Neural cell (in vitro differentiated cells): ENCODE data around the gene PLEKHS1. TPM values are rescaled to one million over a fixed set of nuclear protein-coding genes. Genes with fewer than 3 reads are reported as not detected.

Experiments used
- H2AFZ ChIP-seq: fragments of 200-600, 300-800 bp; sonication (generic), shearing (Covaris generic); 2 replicates; pipeline ENCODE4 v1.6.0; 2014; ENCODE audit warnings: low read depth, mild to moderate bottlenecking, antibody characterized with exemption, low read length, moderate library complexity
- H3F3A ChIP-seq: fragments of 200-600 bp; shearing (Covaris generic); 2 replicates; pipeline ENCODE4 v1.6.1; 2016; ENCODE audit warnings: mild to moderate bottlenecking, moderate library complexity, mixed read lengths, antibody characterized with exemption, low read length; ENCODE audit not compliant: insufficient read depth, poor library complexity, severe bottlenecking
- H3K27ac ChIP-seq: fragments of 200-600, 300-800 bp; sonication (generic), shearing (Covaris generic); 2 replicates; pipeline ENCODE4 v1.5.1; 2014; ENCODE audit warnings: mild to moderate bottlenecking, low read length, moderate library complexity
- H3K27me3 ChIP-seq: fragments of 300-800, 200-600 bp; sonication (generic), shearing (Covaris generic); 2 replicates; pipeline ENCODE4 v1.6.0; 2014; ENCODE audit warnings: mild to moderate bottlenecking, low read depth, low read length, moderate library complexity; ENCODE audit not compliant: insufficient read depth
- H3K36me3 ChIP-seq: fragments of 300-800, 200-600 bp; sonication (generic), shearing (Covaris generic); 2 replicates; pipeline ENCODE4 v1.5.1; 2014; ENCODE audit warnings: mild to moderate bottlenecking, antibody characterized with exemption, low read length, moderate library complexity; ENCODE audit not compliant: insufficient read depth
- H3K4me2 ChIP-seq: fragments of 300-800, 200-600 bp; sonication (generic), shearing (Covaris generic); 2 replicates; pipeline ENCODE4 v1.6.0; 2014; ENCODE audit warnings: mild to moderate bottlenecking, low read length
- H3K4me3 ChIP-seq: fragments of 300-800, 200-600 bp; sonication (generic), shearing (Covaris generic); 2 replicates; pipeline ENCODE4 v1.5.1; 2014; ENCODE audit warnings: mild to moderate bottlenecking, low read length, moderate library complexity
- H3K79me2 ChIP-seq: fragments of 200-600 bp; shearing (Covaris generic); replicated peaks from 2 replicates; pipeline ENCODE4 v1.6.0; 2014; ENCODE audit warnings: mild to moderate bottlenecking, low read length, moderate library complexity; ENCODE audit not compliant: insufficient read depth
- H3K9ac ChIP-seq: fragments of 300-800, 200-600 bp; sonication (generic), shearing (Covaris generic); 2 replicates; pipeline ENCODE4 v1.6.1; 2016; ENCODE audit warnings: mild to moderate bottlenecking, low read length, mixed read lengths
- H3K9me2 ChIP-seq: fragments of 200-600 bp; shearing (Covaris generic); 2 replicates; pipeline ENCODE4 v1.6.1; 2016; ENCODE audit warnings: mild to moderate bottlenecking, low read length, mixed read lengths; ENCODE audit not compliant: insufficient read depth
- H3K9me3 ChIP-seq: fragments of 200-600, 300-800 bp; sonication (generic), shearing (Covaris generic); 2 replicates; pipeline ENCODE4 v1.6.1; 2016; ENCODE audit warnings: mild to moderate bottlenecking, mixed run types, low read length, moderate library complexity, mixed read lengths
- H4K20me1 ChIP-seq: fragments of 200-600 bp; shearing (Covaris generic); 2 replicates; pipeline ENCODE4 v1.6.1; 2016; ENCODE audit warnings: mild to moderate bottlenecking, mixed run types; ENCODE audit not compliant: insufficient read depth
- EZH2 ChIP-seq: fragments of 200-600, 300-800 bp; shearing (Covaris generic), sonication (generic); IDR thresholded peaks from 2 replicates; pipeline ENCODE4 v1.6.1; 2014; ENCODE audit warnings: antibody characterized with exemption, low read length, borderline replicate concordance, mild to moderate bottlenecking; ENCODE audit not compliant: insufficient read depth, poor library complexity, severe bottlenecking
- MXI1 ChIP-seq: fragments of 450-650 bp; conservative IDR thresholded peaks from 2 replicates; pipeline ENCODE4 v1.6.1; 2014; ENCODE audit warnings: antibody characterized with exemption, mild to moderate bottlenecking; ENCODE audit not compliant: poor library complexity, severe bottlenecking
- POLR2AphosphoS5 ChIP-seq: IDR thresholded peaks from 2 replicates; pipeline ENCODE4 v1.6.1; 2012
- RAD21 ChIP-seq: fragments of 450-650 bp; conservative IDR thresholded peaks from 2 replicates; pipeline ENCODE4 v1.6.1; 2014; ENCODE audit warnings: antibody characterized with exemption, mild to moderate bottlenecking, moderate library complexity
- SMC3 ChIP-seq: fragments of 450-650 bp; conservative IDR thresholded peaks from 2 replicates; pipeline ENCODE4 v1.6.1; 2014; ENCODE audit warnings: antibody characterized with exemption, mild to moderate bottlenecking, moderate library complexity; ENCODE audit not compliant: poor library complexity
- TAF1 ChIP-seq: IDR thresholded peaks from 2 replicates; pipeline ENCODE4 v1.6.1; 2012; ENCODE audit warnings: low read depth
- polyA minus RNA-seq: library from RNA; depleted of rRNA, polyadenylated mRNA; stranded (reverse); fragments of >200 nt; gene quantifications from 2 replicates; pipeline ENCODE4 v1.2.3, GENCODE V29; 2014
- polyA plus RNA-seq: library from polyadenylated mRNA; depleted of rRNA; stranded (reverse); fragments of >200 nt; gene quantifications from 2 replicates; pipeline ENCODE4 v1.2.3, GENCODE V29; 2014
- TF ChIP-seq, protein P1 (sequence below): fragments of 450-650 bp; IDR thresholded peaks from 2 replicates; pipeline ENCODE4 v1.5.1; 2014; ENCODE audit warnings: antibody characterized with exemption, mild to moderate bottlenecking, moderate library complexity; ENCODE audit not compliant: poor library complexity, severe bottlenecking
- TF ChIP-seq, protein P2 (sequence below): IDR thresholded peaks from 2 replicates; pipeline ENCODE4 v1.6.1; 2012; ENCODE audit warnings: borderline replicate concordance

Gene PLEKHS1
- not detected in 2 replicates for polyA plus RNA-seq
- polyA minus RNA-seq = not detected in 2 replicates

DNA sequence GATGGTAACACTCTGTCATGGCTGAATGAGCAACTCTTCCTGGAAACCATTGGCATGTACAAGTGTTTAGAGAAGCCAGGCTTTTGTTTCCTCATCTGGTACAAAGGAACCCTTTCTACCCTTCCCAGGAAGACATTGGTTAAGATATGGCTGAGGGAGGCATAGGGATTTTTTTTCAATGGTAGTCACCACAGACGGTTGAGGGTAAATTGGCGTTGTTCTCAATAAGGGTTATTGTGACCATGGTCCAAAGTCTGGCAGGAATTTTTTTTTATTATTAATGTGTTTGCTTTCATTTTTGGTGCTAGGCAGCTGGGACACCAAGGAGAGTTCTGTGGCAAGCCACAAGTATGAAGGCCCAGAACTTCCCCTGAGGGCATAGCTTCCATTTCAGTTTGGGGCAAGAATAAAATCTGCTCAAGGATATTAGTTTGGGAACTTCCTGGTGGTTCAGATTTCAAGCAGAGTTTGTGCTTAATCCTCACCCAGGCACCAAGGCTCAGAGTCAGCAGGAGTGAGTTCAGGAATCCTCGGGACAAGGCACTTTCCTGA lies at the start of gene PLEKHS1:
TSS of gene PLEKHS1 (plus strand) at position 502 of the 552 bp plus-strand sequence. CDS start 3,596 bp downstream, outside the sequence.
- no peak within 1 kb of the TSS for H3K4me3 ChIP-seq
- H3K4me2 ChIP-seq = no peak within 1 kb of the TSS
- H3K9me3 ChIP-seq = no peaks in the 10 kb centered on the region
- no peaks in the 10 kb centered on the region for H3F3A ChIP-seq
- H3K79me2 ChIP-seq = no peaks in the 10 kb centered on the region
- no peaks in the 10 kb centered on the region for H3K9me2 ChIP-seq
- no peak within 1 kb of the TSS for H3K9ac ChIP-seq
- TF ChIP-seq POLR2AphosphoS5 (no peak), RAD21 (no peak)
- no peak within 1 kb of the TSS for H2AFZ ChIP-seq
- no peaks in the 10 kb centered on the region for H3K27me3 ChIP-seq
- no peaks in the 10 kb centered on the region for H3K36me3 ChIP-seq
- no peak within 1 kb of the TSS for H3K27ac ChIP-seq
- H4K20me1 ChIP-seq = no peaks in the 10 kb centered on the region

DNA sequence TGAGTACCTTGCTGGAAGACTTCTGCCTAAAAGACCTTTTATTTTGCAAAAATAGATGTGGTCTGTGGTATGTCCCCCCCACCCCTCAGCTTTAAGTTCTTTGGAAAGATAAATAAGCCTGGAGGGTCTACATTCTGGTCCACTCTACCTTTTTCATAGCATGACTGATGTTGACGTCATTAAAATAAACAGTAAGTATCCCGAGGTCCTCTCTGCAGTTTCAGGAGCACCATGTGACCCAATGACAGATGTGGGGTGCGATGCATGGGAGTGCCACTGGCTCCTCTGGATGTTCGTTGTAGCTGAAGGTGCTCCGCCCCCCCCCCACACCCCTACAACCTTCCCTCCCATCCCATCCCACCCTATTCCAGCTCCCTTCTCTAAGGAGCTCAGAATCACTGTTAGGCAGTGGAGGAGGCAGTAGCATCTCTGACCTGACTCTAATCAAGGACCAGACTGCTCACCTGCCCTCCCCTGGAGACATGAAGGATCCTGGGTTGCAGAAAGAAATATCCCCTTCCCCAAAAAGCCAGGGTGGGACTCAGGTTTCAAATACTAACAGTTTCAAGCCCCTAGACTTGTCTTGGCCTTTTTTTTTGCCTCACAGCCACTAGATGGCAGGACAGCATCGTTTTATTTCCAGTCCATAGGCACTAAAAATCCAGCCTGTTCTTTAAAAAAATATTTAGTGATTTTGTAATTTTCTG lies 46.7 kb upstream of the PLEKHS1 start:
- Histone ChIP-seq H3K36me3 (no peaks in the 10 kb centered on the region), H4K20me1 (no peaks in the 10 kb centered on the region), H3F3A (no peaks in the 10 kb centered on the region), H2AFZ (no peak overlapping the region), H3K9me2 (no peaks in the 10 kb centered on the region), H3K9me3 (no peaks in the 10 kb centered on the region), H3K27ac (no peak overlapping the region), H3K79me2 (no peaks in the 10 kb centered on the region), H3K4me2 (no peak overlapping the region), H3K4me3 (no peak overlapping the region), H3K27me3 (no peaks in the 10 kb centered on the region), H3K9ac (no peak overlapping the region)
- peak; percentile 85 for TF ChIP-seq RAD21
- no peak for TF ChIP-seq MXI1
- TF ChIP-seq SMC3 = peak; percentile 85
- TF ChIP-seq, protein P1, sequence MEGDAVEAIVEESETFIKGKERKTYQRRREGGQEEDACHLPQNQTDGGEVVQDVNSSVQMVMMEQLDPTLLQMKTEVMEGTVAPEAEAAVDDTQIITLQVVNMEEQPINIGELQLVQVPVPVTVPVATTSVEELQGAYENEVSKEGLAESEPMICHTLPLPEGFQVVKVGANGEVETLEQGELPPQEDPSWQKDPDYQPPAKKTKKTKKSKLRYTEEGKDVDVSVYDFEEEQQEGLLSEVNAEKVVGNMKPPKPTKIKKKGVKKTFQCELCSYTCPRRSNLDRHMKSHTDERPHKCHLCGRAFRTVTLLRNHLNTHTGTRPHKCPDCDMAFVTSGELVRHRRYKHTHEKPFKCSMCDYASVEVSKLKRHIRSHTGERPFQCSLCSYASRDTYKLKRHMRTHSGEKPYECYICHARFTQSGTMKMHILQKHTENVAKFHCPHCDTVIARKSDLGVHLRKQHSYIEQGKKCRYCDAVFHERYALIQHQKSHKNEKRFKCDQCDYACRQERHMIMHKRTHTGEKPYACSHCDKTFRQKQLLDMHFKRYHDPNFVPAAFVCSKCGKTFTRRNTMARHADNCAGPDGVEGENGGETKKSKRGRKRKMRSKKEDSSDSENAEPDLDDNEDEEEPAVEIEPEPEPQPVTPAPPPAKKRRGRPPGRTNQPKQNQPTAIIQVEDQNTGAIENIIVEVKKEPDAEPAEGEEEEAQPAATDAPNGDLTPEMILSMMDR = peak; percentile 86

DNA sequence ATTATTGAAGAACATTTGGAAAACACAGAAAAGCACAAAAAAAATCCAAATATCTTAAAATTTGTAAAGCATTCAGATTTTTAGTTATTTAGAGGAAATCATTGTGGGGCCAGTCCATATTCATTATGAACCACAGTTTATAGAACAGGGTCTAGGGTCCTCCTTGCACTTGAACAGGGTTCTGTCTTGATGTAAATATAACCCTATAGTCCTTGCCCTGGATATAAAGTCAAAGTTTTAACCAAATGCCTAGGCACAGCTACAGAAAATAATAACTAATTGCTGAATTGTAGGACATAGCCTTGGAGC lies 46.2 kb upstream of the PLEKHS1 start:
- Histone ChIP-seq H3K27ac (no peak overlapping the region), H3K9ac (no peak overlapping the region)

More for the DNA sequence above, 46.2 kb upstream of the PLEKHS1 start:
- Histone ChIP-seq H4K20me1 (no peaks in the 10 kb centered on the region), H3K4me2 (no peak overlapping the region), H3K36me3 (no peaks in the 10 kb centered on the region), H3F3A (no peaks in the 10 kb centered on the region), H3K27me3 (no peaks in the 10 kb centered on the region), H3K9me2 (no peaks in the 10 kb centered on the region), H3K4me3 (no peak overlapping the region), H3K79me2 (no peaks in the 10 kb centered on the region), H3K9me3 (no peaks in the 10 kb centered on the region), H2AFZ (no peak overlapping the region)
- TF ChIP-seq, protein P1 = peak; percentile 45
- TF ChIP-seq MXI1 = no peak
- peak; percentile 44 for TF ChIP-seq SMC3
- TF ChIP-seq TAF1 = no peak
- TF ChIP-seq EZH2 = no peak
- TF ChIP-seq, protein P2, sequence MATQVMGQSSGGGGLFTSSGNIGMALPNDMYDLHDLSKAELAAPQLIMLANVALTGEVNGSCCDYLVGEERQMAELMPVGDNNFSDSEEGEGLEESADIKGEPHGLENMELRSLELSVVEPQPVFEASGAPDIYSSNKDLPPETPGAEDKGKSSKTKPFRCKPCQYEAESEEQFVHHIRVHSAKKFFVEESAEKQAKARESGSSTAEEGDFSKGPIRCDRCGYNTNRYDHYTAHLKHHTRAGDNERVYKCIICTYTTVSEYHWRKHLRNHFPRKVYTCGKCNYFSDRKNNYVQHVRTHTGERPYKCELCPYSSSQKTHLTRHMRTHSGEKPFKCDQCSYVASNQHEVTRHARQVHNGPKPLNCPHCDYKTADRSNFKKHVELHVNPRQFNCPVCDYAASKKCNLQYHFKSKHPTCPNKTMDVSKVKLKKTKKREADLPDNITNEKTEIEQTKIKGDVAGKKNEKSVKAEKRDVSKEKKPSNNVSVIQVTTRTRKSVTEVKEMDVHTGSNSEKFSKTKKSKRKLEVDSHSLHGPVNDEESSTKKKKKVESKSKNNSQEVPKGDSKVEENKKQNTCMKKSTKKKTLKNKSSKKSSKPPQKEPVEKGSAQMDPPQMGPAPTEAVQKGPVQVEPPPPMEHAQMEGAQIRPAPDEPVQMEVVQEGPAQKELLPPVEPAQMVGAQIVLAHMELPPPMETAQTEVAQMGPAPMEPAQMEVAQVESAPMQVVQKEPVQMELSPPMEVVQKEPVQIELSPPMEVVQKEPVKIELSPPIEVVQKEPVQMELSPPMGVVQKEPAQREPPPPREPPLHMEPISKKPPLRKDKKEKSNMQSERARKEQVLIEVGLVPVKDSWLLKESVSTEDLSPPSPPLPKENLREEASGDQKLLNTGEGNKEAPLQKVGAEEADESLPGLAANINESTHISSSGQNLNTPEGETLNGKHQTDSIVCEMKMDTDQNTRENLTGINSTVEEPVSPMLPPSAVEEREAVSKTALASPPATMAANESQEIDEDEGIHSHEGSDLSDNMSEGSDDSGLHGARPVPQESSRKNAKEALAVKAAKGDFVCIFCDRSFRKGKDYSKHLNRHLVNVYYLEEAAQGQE = no peak
- peak; percentile 6 for TF ChIP-seq RAD21
